ENCODE data around the gene GPR68. TPM values are rescaled to one million over a fixed set of nuclear protein-coding genes. Genes with fewer than 3 reads are reported as not detected.

The GPR68 gene
- total and polyA plus RNA-seq, 2 experiments from 2014 or later: 0.19 to 0.35 TPM

DNA sequence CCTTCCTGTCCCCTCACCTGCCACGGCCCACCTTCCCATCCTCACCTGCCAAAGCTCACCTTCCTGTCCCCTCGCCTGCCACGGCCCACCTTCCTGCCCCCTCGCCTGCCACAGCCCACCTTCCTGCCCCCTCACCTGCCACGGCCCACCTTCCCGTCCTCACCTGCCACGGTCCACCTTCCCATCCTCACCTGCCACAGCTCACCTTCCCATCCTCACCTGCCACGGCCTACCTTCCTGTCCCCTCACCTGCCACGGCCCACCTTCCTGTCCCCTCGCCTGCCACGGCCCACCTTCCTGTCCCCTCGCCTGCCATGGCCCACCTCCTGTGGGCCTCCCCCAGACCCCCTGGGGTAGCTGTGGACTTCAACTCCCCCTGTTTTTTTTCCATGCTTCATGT is 48.8 kb upstream of the GPR68 start:
- Histone ChIP-seq H3F3A (replicated peaks; ENCODE audit: low read depth) (no peaks in the 10 kb centered on the region), H3K4me1 (ENCODE audit: insufficient read depth) (no peaks in the 10 kb centered on the region), H3K4me3 (no peak overlapping the region), H3K79me2 (replicated peaks; ENCODE audit: insufficient read depth) (no peaks in the 10 kb centered on the region), H4K20me1 (replicated peaks; ENCODE audit: insufficient read depth) (no peaks in the 10 kb centered on the region; the same call in 1 of the 2 replicates), H3K36me3 (ENCODE audit: insufficient read depth) (peaks cover 15% of the 10 kb centered on the region), H3K27me3 (ENCODE audit: insufficient read depth) (no peaks in the 10 kb centered on the region), H3K4me2 (no peak overlapping the region), H2AFZ (no peak overlapping the region), H3K27ac (ENCODE audit: low read depth) (no peak overlapping the region), H3K9me2 (ENCODE audit: insufficient read depth) (no peaks in the 10 kb centered on the region)
- no peak for DNase-seq (ENCODE audit: low spot score)
- ATAC-seq: no peak
- H3K36me3 Mint-ChIP-seq (ENCODE audit: low read depth): peaks cover 76% of the 10 kb centered on the region
- TF ChIP-seq ZNF462 (CRISPR knock-in tag; IDR thresholded peaks at IDR 0.05) (no peak), JUNB (IDR thresholded peaks at IDR 0.05; ENCODE audit: unreplicated experiment) (no peak), ZNF331 (CRISPR knock-in tag; IDR thresholded peaks at IDR 0.05; ENCODE audit: low read depth) (no peak), CTCF (conservative IDR thresholded peaks at IDR 0.05; ENCODE audit: low read depth in 2 of 2) (no peak), ZNF114 (CRISPR knock-in tag; IDR thresholded peaks at IDR 0.05) (no peak), EZH2phosphoT487 (IDR thresholded peaks at IDR 0.05; ENCODE audit: unreplicated experiment) (no peak), EZH2 (IDR thresholded peaks at IDR 0.05; ENCODE audit: low read depth, unreplicated experiment) (no peak), POLR2AphosphoS5 (IDR thresholded peaks at IDR 0.05; ENCODE audit: low read depth) (no peak), CREB1 (CRISPR knock-in tag; IDR thresholded peaks at IDR 0.05; ENCODE audit: low read depth) (no peak), STAT1 (IDR thresholded peaks at IDR 0.05; ENCODE audit: unreplicated experiment) (no peak), ETS1 (IDR thresholded peaks at IDR 0.05) (no peak), NANOG (IDR thresholded peaks at IDR 0.05; ENCODE audit: borderline replicate concordance) (no peak)
- TF ChIP-seq, protein P1, sequence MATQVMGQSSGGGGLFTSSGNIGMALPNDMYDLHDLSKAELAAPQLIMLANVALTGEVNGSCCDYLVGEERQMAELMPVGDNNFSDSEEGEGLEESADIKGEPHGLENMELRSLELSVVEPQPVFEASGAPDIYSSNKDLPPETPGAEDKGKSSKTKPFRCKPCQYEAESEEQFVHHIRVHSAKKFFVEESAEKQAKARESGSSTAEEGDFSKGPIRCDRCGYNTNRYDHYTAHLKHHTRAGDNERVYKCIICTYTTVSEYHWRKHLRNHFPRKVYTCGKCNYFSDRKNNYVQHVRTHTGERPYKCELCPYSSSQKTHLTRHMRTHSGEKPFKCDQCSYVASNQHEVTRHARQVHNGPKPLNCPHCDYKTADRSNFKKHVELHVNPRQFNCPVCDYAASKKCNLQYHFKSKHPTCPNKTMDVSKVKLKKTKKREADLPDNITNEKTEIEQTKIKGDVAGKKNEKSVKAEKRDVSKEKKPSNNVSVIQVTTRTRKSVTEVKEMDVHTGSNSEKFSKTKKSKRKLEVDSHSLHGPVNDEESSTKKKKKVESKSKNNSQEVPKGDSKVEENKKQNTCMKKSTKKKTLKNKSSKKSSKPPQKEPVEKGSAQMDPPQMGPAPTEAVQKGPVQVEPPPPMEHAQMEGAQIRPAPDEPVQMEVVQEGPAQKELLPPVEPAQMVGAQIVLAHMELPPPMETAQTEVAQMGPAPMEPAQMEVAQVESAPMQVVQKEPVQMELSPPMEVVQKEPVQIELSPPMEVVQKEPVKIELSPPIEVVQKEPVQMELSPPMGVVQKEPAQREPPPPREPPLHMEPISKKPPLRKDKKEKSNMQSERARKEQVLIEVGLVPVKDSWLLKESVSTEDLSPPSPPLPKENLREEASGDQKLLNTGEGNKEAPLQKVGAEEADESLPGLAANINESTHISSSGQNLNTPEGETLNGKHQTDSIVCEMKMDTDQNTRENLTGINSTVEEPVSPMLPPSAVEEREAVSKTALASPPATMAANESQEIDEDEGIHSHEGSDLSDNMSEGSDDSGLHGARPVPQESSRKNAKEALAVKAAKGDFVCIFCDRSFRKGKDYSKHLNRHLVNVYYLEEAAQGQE (IDR thresholded peaks at IDR 0.05; ENCODE audit: unreplicated experiment): no peak
- no peak overlapping the region for H3K27ac Mint-ChIP-seq
- H3K27me3 Mint-ChIP-seq (ENCODE audit: insufficient read depth, low read depth, poor library complexity): peaks cover 6% of the 10 kb centered on the region
- no peak overlapping the region for H3K4me3 Mint-ChIP-seq
- H3K4me1 Mint-ChIP-seq: no peaks in the 10 kb centered on the region
- H3K9me3 Mint-ChIP-seq: no peaks in the 10 kb centered on the region

Data from GM23338 (cell line).